NCI-H82 (cell line): ENCODE measurements around the gene NUDT17.
"Not testable (repeated sequence)": the region's sequence is repeated elsewhere in the genome, so short reads cannot be mapped to it uniquely, and the experiment has no call there.

ENCODE experiments used
- DNase-seq: peaks from one replicate; lab custom pipeline; 2025; lab: John Stamatoyannopoulos, UW

Gene NUDT17

GRCh38 chr1:145845514-145846161 lies at the start of gene NUDT17:
TSS of gene NUDT17 (plus strand) at chr1:145845630. CDS start at chr1:145845641, 11 bp downstream.
- peak; percentile 91 for DNase-seq

GRCh38 chr1:145796753-145797152 lies 48.7 kb upstream of the NUDT17 start:
- no peak for DNase-seq

- no peak for DNase-seq
Measured at GRCh38 chr1:145799806-145800205, 45.6 kb upstream of the NUDT17 start.

GRCh38 chr1:145804235-145805045 lies 41.0 kb upstream of the NUDT17 start:
- DNase-seq, result no peak

GRCh38 chr1:145805057-145805456 lies 40.4 kb upstream of the NUDT17 start:
- no peak for DNase-seq

GRCh38 chr1:145806408-145806807 lies 39.0 kb upstream of the NUDT17 start:
- DNase-seq, result no peak

- DNase-seq, result no peak
Measured at GRCh38 chr1:145806844-145807243, 38.6 kb upstream of the NUDT17 start.

GRCh38 chr1:145812977-145813810 lies 32.2 kb upstream of the NUDT17 start:
- not testable (repeated sequence) for DNase-seq

GRCh38 chr1:145818095-145818494 lies 27.3 kb upstream of the NUDT17 start:
- not testable (repeated sequence) for DNase-seq

GRCh38 chr1:145822779-145823331 lies 22.6 kb upstream of the NUDT17 start:
- DNase-seq, result not testable (repeated sequence)

- peak; percentile 96 for DNase-seq
Measured at GRCh38 chr1:145823565-145824498, 21.6 kb upstream of the NUDT17 start, which contains the start of the genes POLR3C and RNF115. TSS of gene POLR3C (plus strand) at chr1:145824200. CDS start at chr1:145825777, 1,577 bp downstream. TSS of gene RNF115 (minus strand) at chr1:145824095. CDS start at chr1:145823873, 222 bp downstream.

GRCh38 chr1:145824499-145824842 lies 21.0 kb upstream of the NUDT17 start:
- no peak for DNase-seq

GRCh38 chr1:145826030-145826429 lies 19.4 kb upstream of the NUDT17 start:
- DNase-seq, result no peak

- no peak for DNase-seq
Measured at GRCh38 chr1:145827966-145828365, 17.5 kb upstream of the NUDT17 start.

GRCh38 chr1:145828367-145829026 lies 16.9 kb upstream of the NUDT17 start:
- DNase-seq, result no peak

- DNase-seq, result not testable (repeated sequence)
Measured at GRCh38 chr1:145830810-145831209, 14.6 kb upstream of the NUDT17 start.

- DNase-seq, result no peak
Measured at GRCh38 chr1:145837656-145838055, 7.8 kb upstream of the NUDT17 start.

- DNase-seq, result no peak
Measured at GRCh38 chr1:145843031-145843430, 2.4 kb upstream of the NUDT17 start.

- DNase-seq, result no peak
Measured at GRCh38 chr1:145845144-145845513, 301 bp upstream of the NUDT17 start.

- DNase-seq, result peak; percentile 55
Measured at GRCh38 chr1:145846201-145846612, 777 bp downstream of the NUDT17 start.
